Kidney tubule cell (primary cell): ENCODE measurements around the gene MVB12B.
A peak's percentile ranks its signal among the peaks of the same experiment; 100 is the strongest.
"Not testable (repeated sequence)": the region's sequence is repeated elsewhere in the genome, so short reads cannot be mapped to it uniquely, and the experiment has no call there.

Source experiments
- DNase-seq: peaks from one replicate; pipeline ENCODE4 v3.0.0-alpha.2; 2018; ENCODE audit warnings: low spot score

Gene MVB12B

GRCh38 chr9:126474206-126474765, 147.7 kb downstream of the MVB12B start:
- no peak for DNase-seq

- no peak for DNase-seq
These were observed 148.3 kb downstream of the MVB12B start for GRCh38 chr9:126474786-126475485.

- DNase-seq: no peak
These were observed 149.4 kb downstream of the MVB12B start for GRCh38 chr9:126475933-126476555.

- DNase-seq: not testable (repeated sequence)
These were observed 150.8 kb downstream of the MVB12B start for GRCh38 chr9:126477432-126477831.

GRCh38 chr9:126478216-126478981, 151.8 kb downstream of the MVB12B start:
- DNase-seq: no peak

GRCh38 chr9:126479515-126479914, 152.9 kb downstream of the MVB12B start:
- no peak for DNase-seq

- no peak for DNase-seq
These were observed 154.2 kb downstream of the MVB12B start for GRCh38 chr9:126480813-126481212.

GRCh38 chr9:126481862-126482261, 155.2 kb downstream of the MVB12B start:
- no peak for DNase-seq

GRCh38 chr9:126482361-126483044, 155.9 kb downstream of the MVB12B start:
- DNase-seq: no peak

- no peak for DNase-seq
These were observed 156.9 kb downstream of the MVB12B start for GRCh38 chr9:126483468-126484073.

- DNase-seq: no peak
These were observed 159.0 kb downstream of the MVB12B start for GRCh38 chr9:126485662-126486061.

GRCh38 chr9:126486276-126486675, 159.6 kb downstream of the MVB12B start:
- no peak for DNase-seq

- no peak for DNase-seq
These were observed 161.2 kb downstream of the MVB12B start for GRCh38 chr9:126487856-126488255.

- no peak for DNase-seq
These were observed 161.7 kb downstream of the MVB12B start for GRCh38 chr9:126488310-126488709.

GRCh38 chr9:126488881-126489404, 162.3 kb downstream of the MVB12B start:
- DNase-seq: no peak

- DNase-seq: no peak
These were observed 163.1 kb downstream of the MVB12B start for GRCh38 chr9:126489581-126490213.

- no peak for DNase-seq
These were observed 163.6 kb downstream of the MVB12B start for GRCh38 chr9:126490214-126490631.

- DNase-seq: peak; percentile 66
These were observed 164.4 kb downstream of the MVB12B start for GRCh38 chr9:126490871-126491567.

- DNase-seq: no peak
These were observed 164.9 kb downstream of the MVB12B start for GRCh38 chr9:126491568-126491879.

GRCh38 chr9:126491949-126492348, 165.3 kb downstream of the MVB12B start:
- DNase-seq: no peak
